ENCODE results near the gene GUCY1A2. TPM values are rescaled to one million over a fixed set of nuclear protein-coding genes. Genes with fewer than 3 reads are reported as not detected.

Gene GUCY1A2
- total RNA-seq, 2 donors from 2014 or later: 4.4 to 6.3 TPM

- TF ChIP-seq CTCF (IDR thresholded peaks at IDR 0.05): no peak
- TF ChIP-seq POLR2A (IDR thresholded peaks at IDR 0.05): no peak
- H3K27me3 ChIP-seq: no peaks in the 10 kb centered on the region
- no peak overlapping the region for H3K27ac ChIP-seq
- ATAC-seq (no peak), DNase-seq (no peak)
- intact Hi-C loops (cut with DNase I): no loop called here
- no peaks in the 10 kb centered on the region for H3K4me1 ChIP-seq
- H3K36me3 ChIP-seq (replicated peaks in 1 of 2; ENCODE audit: insufficient read depth in 1 of 2, low read depth in 2 of 2): no peaks in the 10 kb centered on the region
- WGBS, 2 donors: 93 to 96% methylated on average over 1 of the region's 1 CpG
- no peak overlapping the region for H3K4me3 ChIP-seq
- no peaks in the 10 kb centered on the region for H3K9me3 ChIP-seq
These were observed 338.7 kb downstream of the GUCY1A2 start for GRCh38 chr11:106679581-106679980.

- no peak for ATAC-seq
- no peak overlapping the region for H3K27ac ChIP-seq
- 93 to 98% methylated on average over 3 of the region's 3 CpGs for WGBS, 2 donors
- no peak for DNase-seq
- no peaks in the 10 kb centered on the region for H3K27me3 ChIP-seq
- no peaks in the 10 kb centered on the region for H3K9me3 ChIP-seq
- no peak overlapping the region for H3K4me3 ChIP-seq
- H3K36me3 ChIP-seq (replicated peaks in 1 of 2; ENCODE audit: insufficient read depth in 1 of 2, low read depth in 2 of 2): no peaks in the 10 kb centered on the region
- H3K4me1 ChIP-seq: no peaks in the 10 kb centered on the region
- TF ChIP-seq CTCF (IDR thresholded peaks at IDR 0.05): no peak
- no peak for TF ChIP-seq POLR2A (IDR thresholded peaks at IDR 0.05)
- intact Hi-C loops (cut with DNase I): no loop called here
These were observed 339.1 kb downstream of the GUCY1A2 start for GRCh38 chr11:106679181-106679580.

GRCh38 chr11:106670069-106670468 lies 348.2 kb downstream of the GUCY1A2 start:
- no peak for DNase-seq
- intact Hi-C loops (cut with DNase I): no loop called here

GRCh38 chr11:106668147-106668546 lies 350.1 kb downstream of the GUCY1A2 start:
- Histone ChIP-seq H3K36me3 (replicated peaks in 1 of 2; ENCODE audit: insufficient read depth in 1 of 2, low read depth in 2 of 2) (no peaks in the 10 kb centered on the region), H3K4me3 (no peak overlapping the region), H3K27me3 (no peaks in the 10 kb centered on the region), H3K4me1 (no peaks in the 10 kb centered on the region), H3K27ac (no peak overlapping the region), H3K9me3 (no peaks in the 10 kb centered on the region)
- TF ChIP-seq CTCF (IDR thresholded peaks at IDR 0.05): no peak
- TF ChIP-seq POLR2A (IDR thresholded peaks at IDR 0.05): no peak
- ATAC-seq (no peak), DNase-seq (no peak)
- 52 to 75% methylated on average over 2 of the region's 2 CpGs for WGBS, 2 donors
- intact Hi-C loops (cut with DNase I): no loop called here

More at GRCh38 chr11:106670069-106670468, 348.2 kb downstream of the GUCY1A2 start:
- H3K4me1 ChIP-seq: no peaks in the 10 kb centered on the region
- no peaks in the 10 kb centered on the region for H3K27me3 ChIP-seq
- no peak overlapping the region for H3K27ac ChIP-seq
- TF ChIP-seq CTCF (IDR thresholded peaks at IDR 0.05) (no peak), POLR2A (IDR thresholded peaks at IDR 0.05) (no peak)
- H3K9me3 ChIP-seq: no peaks in the 10 kb centered on the region
- H3K4me3 ChIP-seq: no peak overlapping the region
- no peaks in the 10 kb centered on the region for H3K36me3 ChIP-seq (replicated peaks in 1 of 2; ENCODE audit: insufficient read depth in 1 of 2, low read depth in 2 of 2)
- WGBS, 2 donors: 90 to 92% methylated on average over 1 of the region's 1 CpG
- ATAC-seq: no peak

- WGBS, 2 donors: 76 to 82% methylated on average over 1 of the region's 1 CpG
- intact Hi-C loops (cut with DNase I): no loop called here
- DNase-seq (no peak), ATAC-seq (no peak)
- H3K36me3 ChIP-seq (replicated peaks in 1 of 2; ENCODE audit: insufficient read depth in 1 of 2, low read depth in 2 of 2): no peaks in the 10 kb centered on the region
- no peak overlapping the region for H3K4me3 ChIP-seq
- no peak for TF ChIP-seq POLR2A (IDR thresholded peaks at IDR 0.05)
- no peak for TF ChIP-seq CTCF (IDR thresholded peaks at IDR 0.05)
- no peaks in the 10 kb centered on the region for H3K4me1 ChIP-seq
- no peak overlapping the region for H3K27ac ChIP-seq
- H3K9me3 ChIP-seq: no peaks in the 10 kb centered on the region
- no peaks in the 10 kb centered on the region for H3K27me3 ChIP-seq
These were observed 361.6 kb downstream of the GUCY1A2 start for GRCh38 chr11:106656646-106657045.

All from body of pancreas (tissue), 4 donors.